ENCODE results near the gene FRMPD4. TPM values are rescaled to one million over a fixed set of nuclear protein-coding genes. Genes with fewer than 3 reads are reported as not detected.

The FRMPD4 gene
- total and polyA plus RNA-seq, 10 of the 15 experiments (the other 5 are each of a cell fraction or from before 2014, with no cell fraction given) = not detected

GRCh38 chrX:12374286-12374685 is 236.0 kb downstream of the FRMPD4 start (continued):
- TF ChIP-seq, protein P1, sequence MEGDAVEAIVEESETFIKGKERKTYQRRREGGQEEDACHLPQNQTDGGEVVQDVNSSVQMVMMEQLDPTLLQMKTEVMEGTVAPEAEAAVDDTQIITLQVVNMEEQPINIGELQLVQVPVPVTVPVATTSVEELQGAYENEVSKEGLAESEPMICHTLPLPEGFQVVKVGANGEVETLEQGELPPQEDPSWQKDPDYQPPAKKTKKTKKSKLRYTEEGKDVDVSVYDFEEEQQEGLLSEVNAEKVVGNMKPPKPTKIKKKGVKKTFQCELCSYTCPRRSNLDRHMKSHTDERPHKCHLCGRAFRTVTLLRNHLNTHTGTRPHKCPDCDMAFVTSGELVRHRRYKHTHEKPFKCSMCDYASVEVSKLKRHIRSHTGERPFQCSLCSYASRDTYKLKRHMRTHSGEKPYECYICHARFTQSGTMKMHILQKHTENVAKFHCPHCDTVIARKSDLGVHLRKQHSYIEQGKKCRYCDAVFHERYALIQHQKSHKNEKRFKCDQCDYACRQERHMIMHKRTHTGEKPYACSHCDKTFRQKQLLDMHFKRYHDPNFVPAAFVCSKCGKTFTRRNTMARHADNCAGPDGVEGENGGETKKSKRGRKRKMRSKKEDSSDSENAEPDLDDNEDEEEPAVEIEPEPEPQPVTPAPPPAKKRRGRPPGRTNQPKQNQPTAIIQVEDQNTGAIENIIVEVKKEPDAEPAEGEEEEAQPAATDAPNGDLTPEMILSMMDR (IDR thresholded peaks at IDR 0.05 in 2 of 3, conservative IDR thresholded peaks at IDR 0.05 in 1 of 3; ENCODE audit: control insufficient read depth in 2 of 3, extremely low read depth in 1 of 3, insufficient read depth in 1 of 3, low read depth in 3 of 3, low read length in 3 of 3) = no peak
- TF ChIP-seq ZBTB4 (CRISPR knock-in tag; IDR thresholded peaks at IDR 0.05) = no peak
- TF ChIP-seq, protein P2, sequence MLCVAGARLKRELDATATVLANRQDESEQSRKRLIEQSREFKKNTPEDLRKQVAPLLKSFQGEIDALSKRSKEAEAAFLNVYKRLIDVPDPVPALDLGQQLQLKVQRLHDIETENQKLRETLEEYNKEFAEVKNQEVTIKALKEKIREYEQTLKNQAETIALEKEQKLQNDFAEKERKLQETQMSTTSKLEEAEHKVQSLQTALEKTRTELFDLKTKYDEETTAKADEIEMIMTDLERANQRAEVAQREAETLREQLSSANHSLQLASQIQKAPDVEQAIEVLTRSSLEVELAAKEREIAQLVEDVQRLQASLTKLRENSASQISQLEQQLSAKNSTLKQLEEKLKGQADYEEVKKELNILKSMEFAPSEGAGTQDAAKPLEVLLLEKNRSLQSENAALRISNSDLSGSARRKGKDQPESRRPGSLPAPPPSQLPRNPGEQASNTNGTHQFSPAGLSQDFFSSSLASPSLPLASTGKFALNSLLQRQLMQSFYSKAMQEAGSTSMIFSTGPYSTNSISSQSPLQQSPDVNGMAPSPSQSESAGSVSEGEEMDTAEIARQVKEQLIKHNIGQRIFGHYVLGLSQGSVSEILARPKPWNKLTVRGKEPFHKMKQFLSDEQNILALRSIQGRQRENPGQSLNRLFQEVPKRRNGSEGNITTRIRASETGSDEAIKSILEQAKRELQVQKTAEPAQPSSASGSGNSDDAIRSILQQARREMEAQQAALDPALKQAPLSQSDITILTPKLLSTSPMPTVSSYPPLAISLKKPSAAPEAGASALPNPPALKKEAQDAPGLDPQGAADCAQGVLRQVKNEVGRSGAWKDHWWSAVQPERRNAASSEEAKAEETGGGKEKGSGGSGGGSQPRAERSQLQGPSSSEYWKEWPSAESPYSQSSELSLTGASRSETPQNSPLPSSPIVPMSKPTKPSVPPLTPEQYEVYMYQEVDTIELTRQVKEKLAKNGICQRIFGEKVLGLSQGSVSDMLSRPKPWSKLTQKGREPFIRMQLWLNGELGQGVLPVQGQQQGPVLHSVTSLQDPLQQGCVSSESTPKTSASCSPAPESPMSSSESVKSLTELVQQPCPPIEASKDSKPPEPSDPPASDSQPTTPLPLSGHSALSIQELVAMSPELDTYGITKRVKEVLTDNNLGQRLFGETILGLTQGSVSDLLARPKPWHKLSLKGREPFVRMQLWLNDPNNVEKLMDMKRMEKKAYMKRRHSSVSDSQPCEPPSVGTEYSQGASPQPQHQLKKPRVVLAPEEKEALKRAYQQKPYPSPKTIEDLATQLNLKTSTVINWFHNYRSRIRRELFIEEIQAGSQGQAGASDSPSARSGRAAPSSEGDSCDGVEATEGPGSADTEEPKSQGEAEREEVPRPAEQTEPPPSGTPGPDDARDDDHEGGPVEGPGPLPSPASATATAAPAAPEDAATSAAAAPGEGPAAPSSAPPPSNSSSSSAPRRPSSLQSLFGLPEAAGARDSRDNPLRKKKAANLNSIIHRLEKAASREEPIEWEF (IDR thresholded peaks at IDR 0.05; ENCODE audit: insufficient replicate concordance, low read depth, low read length) = no peak

All from GM12878 (cell line).